ENCODE data around the gene RNGTT. TPM values are rescaled to one million over a fixed set of nuclear protein-coding genes. Genes with fewer than 3 reads are reported as not detected.

The RNGTT gene
- polyA plus RNA-seq, 1 donor (not counting 4 experiments of a cell fraction or from before 2014, with no cell fraction given) = 9.7 TPM

GRCh38 chr6:88750936-88751335 lies 212.5 kb downstream of the RNGTT start:
- Histone ChIP-seq H3K36me3 (ENCODE audit: control insufficient read depth in 2 of 2, extremely low read depth in 1 of 2, insufficient read depth in 2 of 2, low read length in 2 of 2) (no peaks in the 10 kb centered on the region), H3K27me3 (ENCODE audit: control insufficient read depth, extremely low read depth, insufficient read depth, low read length) (no peaks in the 10 kb centered on the region), H3K9me3 (ENCODE audit: control insufficient read depth, low read depth, low read length) (no peaks in the 10 kb centered on the region), H3K4me3 (ENCODE audit: control insufficient read depth in 2 of 3, extremely low read depth in 1 of 3, insufficient read depth in 2 of 3, low read depth in 1 of 3, low read length in 3 of 3) (no peak overlapping the region), H3K9ac (ENCODE audit: control insufficient read depth, extremely low read depth, insufficient read depth, low read length) (no peak overlapping the region), H3K27ac (ENCODE audit: control insufficient read depth, insufficient read depth, low read length) (no peak overlapping the region), H4K20me1 (ENCODE audit: control insufficient read depth, extremely low read depth, insufficient read depth, low read length) (no peaks in the 10 kb centered on the region), H3K79me2 (ENCODE audit: control insufficient read depth, insufficient read depth, low read length) (no peaks in the 10 kb centered on the region), H2AFZ (ENCODE audit: control insufficient read depth, low read length) (no peak overlapping the region), H3K4me2 (ENCODE audit: control insufficient read depth, extremely low read depth, insufficient read depth, low read depth, low read length) (no peak overlapping the region), H3K4me1 (ENCODE audit: control insufficient read depth, extremely low read depth, insufficient read depth, low read length) (no peaks in the 10 kb centered on the region), H3K9me1 (ENCODE audit: control insufficient read depth, extremely low read depth, insufficient read depth, low read length) (no peaks in the 10 kb centered on the region)
- dilution Hi-C loops (cut with MboI; ENCODE audit: extremely low pct_ligation_motif_present, low sequenced_read_pairs) = no loop called here
- FAIRE-seq (no peak), DNase-seq (ENCODE audit: low read depth, low spot score) (no peak)
- no peak for TF ChIP-seq EZH2 (IDR thresholded peaks at IDR 0.05; ENCODE audit: low read length)
- TF ChIP-seq CTCF (optimal IDR thresholded peaks at IDR 0.05 in 1 of 3, IDR thresholded peaks at IDR 0.05 in 1 of 3, conservative IDR thresholded peaks at IDR 0.05 in 1 of 3; ENCODE audit: extremely low read depth in 1 of 3, insufficient read depth in 2 of 3, low read length in 3 of 3) = no peak

- Histone ChIP-seq H3K4me1 (ENCODE audit: control insufficient read depth, extremely low read depth, insufficient read depth, low read length) (no peaks in the 10 kb centered on the region), H3K27me3 (ENCODE audit: control insufficient read depth, extremely low read depth, insufficient read depth, low read length) (no peaks in the 10 kb centered on the region), H3K9ac (ENCODE audit: control insufficient read depth, extremely low read depth, insufficient read depth, low read length) (no peak overlapping the region), H3K27ac (ENCODE audit: control insufficient read depth, insufficient read depth, low read length) (no peak overlapping the region), H3K79me2 (ENCODE audit: control insufficient read depth, insufficient read depth, low read length) (no peaks in the 10 kb centered on the region), H3K9me3 (ENCODE audit: control insufficient read depth, low read depth, low read length) (no peaks in the 10 kb centered on the region), H3K36me3 (ENCODE audit: control insufficient read depth in 2 of 2, extremely low read depth in 1 of 2, insufficient read depth in 2 of 2, low read length in 2 of 2) (no peaks in the 10 kb centered on the region), H4K20me1 (ENCODE audit: control insufficient read depth, extremely low read depth, insufficient read depth, low read length) (no peaks in the 10 kb centered on the region), H3K9me1 (ENCODE audit: control insufficient read depth, extremely low read depth, insufficient read depth, low read length) (no peaks in the 10 kb centered on the region), H3K4me3 (ENCODE audit: control insufficient read depth in 2 of 3, extremely low read depth in 1 of 3, insufficient read depth in 2 of 3, low read depth in 1 of 3, low read length in 3 of 3) (no peak overlapping the region), H2AFZ (ENCODE audit: control insufficient read depth, low read length) (no peak overlapping the region), H3K4me2 (ENCODE audit: control insufficient read depth, extremely low read depth, insufficient read depth, low read depth, low read length) (no peak overlapping the region)
- FAIRE-seq (no peak), DNase-seq (ENCODE audit: low read depth, low spot score) (no peak)
- TF ChIP-seq EZH2 (IDR thresholded peaks at IDR 0.05; ENCODE audit: low read length) = no peak
- TF ChIP-seq CTCF (optimal IDR thresholded peaks at IDR 0.05 in 1 of 3, IDR thresholded peaks at IDR 0.05 in 1 of 3, conservative IDR thresholded peaks at IDR 0.05 in 1 of 3; ENCODE audit: extremely low read depth in 1 of 3, insufficient read depth in 2 of 3, low read length in 3 of 3) = no peak
- dilution Hi-C loops (cut with MboI; ENCODE audit: extremely low pct_ligation_motif_present, low sequenced_read_pairs) = no loop called here
These were observed 213.6 kb downstream of the RNGTT start for GRCh38 chr6:88749849-88750248.
